GM12878 (cell line): ENCODE data around the gene LENG1. TPM values are rescaled to one million over a fixed set of nuclear protein-coding genes. Genes with fewer than 3 reads are reported as not detected.

Experiments
- ATAC-seq: fragments of 200-7000 bp; cut with Tn5 transposase; 3 replicates; pipeline ENCODE4 v1.9.1; 2020; ENCODE audit warnings: mild to moderate bottlenecking, moderate library complexity
- BruUV-seq: library from RNA; stranded (reverse); fragments of 400-500 nt; replicated peaks from 2 replicates; lab custom pipeline; 2021; lab: Mats Ljungman, UMichigan
- CTCF ChIA-PET: fragments of 300-600 bp; sonication (Branson Sonifier 250); formaldehyde crosslinking; extraction: SDS; loops from one replicate; lab custom pipeline; 2021; ENCODE audit warnings: inconsistent platforms; lab: Yijun Ruan, JAX
- POLR2A ChIA-PET: fragments of 350-600 bp; formaldehyde crosslinking; extraction: SDS; loops from one replicate; lab custom pipeline; 2021; ENCODE audit warnings: inconsistent platforms; lab: Charles Lee
- RAD21 ChIA-PET: fragments of 300-600 bp; sonication (Branson Sonifier 250); formaldehyde crosslinking; loops from one replicate; lab custom pipeline; 2023; ENCODE audit warnings: antibody characterized with exemption; ENCODE audit not compliant: unreplicated experiment; lab: Charles Lee
- SMC1A ChIA-PET: fragments of 300-600 bp; sonication (Branson Sonifier 250); formaldehyde crosslinking; loops from one replicate; lab custom pipeline; 2023; ENCODE audit not compliant: unreplicated experiment, uncharacterized antibody; lab: Charles Lee
- DNase-seq: peaks from one replicate; pipeline ENCODE4 v3.0.0-alpha.2; 2011; ENCODE audit warnings: low read depth, low spot score
- FAIRE-seq: peaks from 3 replicates; lab custom pipeline; 2011; peaks lifted over from hg19 to GRCh38; lab: Jason Lieb, UNC
- H2AFZ ChIP-seq: 2 replicates; pipeline ENCODE4 v1.6.0; 2011; ENCODE audit warnings: low read depth, low read length, control low read depth; ENCODE audit not compliant: control insufficient read depth
- H3K27ac ChIP-seq: 2 replicates; pipeline ENCODE4 v1.5.1; 2011; ENCODE audit warnings: control low read depth; ENCODE audit not compliant: control insufficient read depth, insufficient read depth
- H3K27me3 ChIP-seq, 2 experiments: replicated peaks in 1 of 2; 2 replicates each; pipeline versions ENCODE4 v1.6.0 to v1.6.1; 2011; ENCODE audit warnings: low read length in 1 of 2; ENCODE audit not compliant: control insufficient read depth in 2 of 2, insufficient read depth in 2 of 2
- H3K36me3 ChIP-seq, 2 experiments: 2 replicates each; pipeline ENCODE4 v1.5.1; 2011; ENCODE audit warnings: low read length in 1 of 2; ENCODE audit not compliant: control insufficient read depth in 2 of 2, insufficient read depth in 2 of 2
- H3K4me1 ChIP-seq: 2 replicates; pipeline ENCODE4 v1.6.1; 2011; ENCODE audit warnings: mild to moderate bottlenecking, low read length, moderate library complexity, mixed read lengths; ENCODE audit not compliant: control insufficient read depth, insufficient read depth
- H3K4me2 ChIP-seq: 2 replicates; pipeline ENCODE4 v1.6.0; 2011; ENCODE audit warnings: control low read depth; ENCODE audit not compliant: control insufficient read depth, insufficient read depth
- H3K4me3 ChIP-seq: fragments of 200-600 bp; sonication (generic); 2 replicates; pipeline ENCODE4 v1.5.1; 2016
- H3K79me2 ChIP-seq: 2 replicates; pipeline ENCODE4 v1.6.0; 2011; ENCODE audit warnings: low read length; ENCODE audit not compliant: control insufficient read depth, insufficient read depth
- H3K9ac ChIP-seq: 2 replicates; pipeline ENCODE4 v1.8.0; 2011; ENCODE audit warnings: low read length, control low read depth, mixed read lengths; ENCODE audit not compliant: control insufficient read depth, insufficient read depth
- H3K9me3 ChIP-seq: replicated peaks from 3 replicates; pipeline ENCODE4 v1.5.1; 2011; ENCODE audit warnings: mild to moderate bottlenecking, low read length; ENCODE audit not compliant: control insufficient read depth, insufficient read depth
- H4K20me1 ChIP-seq: 2 replicates; pipeline ENCODE4 v1.6.0; 2011; ENCODE audit not compliant: control insufficient read depth, insufficient read depth
- ASH2L ChIP-seq: fragments of 300-600, 200-600 bp; sonication (generic); IDR thresholded peaks from 2 replicates; pipeline ENCODE4 v1.6.1; 2017; ENCODE audit warnings: low read depth, mild to moderate bottlenecking, borderline replicate concordance
- BACH1 ChIP-seq: fragments of 450-650 bp; IDR thresholded peaks from 2 replicates; pipeline ENCODE4 v1.6.1; 2017; ENCODE audit warnings: mild to moderate bottlenecking, borderline replicate concordance
- DPF2 ChIP-seq: fragments of 450-650 bp; IDR thresholded peaks from 2 replicates; pipeline ENCODE4 v1.6.1; 2017; ENCODE audit warnings: mild to moderate bottlenecking
- E4F1 ChIP-seq: fragments of 450-650 bp; IDR thresholded peaks from 2 replicates; pipeline ENCODE4 v1.6.1; 2018; ENCODE audit warnings: borderline replicate concordance, mild to moderate bottlenecking; ENCODE audit not compliant: partially characterized antibody
- EGR1 ChIP-seq, 2 experiments: IDR thresholded peaks; 1 replicate in 1 of 2; 2 replicates in 1 of 2; pipeline ENCODE4 v1.6.1; 2011 to 2012; ENCODE audit warnings: low read depth in 2 of 2, low read length in 2 of 2, borderline replicate concordance in 1 of 2, mild to moderate bottlenecking in 1 of 2, moderate library complexity in 1 of 2
- GABPA ChIP-seq: IDR thresholded peaks from 2 replicates; pipeline ENCODE4 v1.6.1; 2014; ENCODE audit warnings: antibody characterized with exemption, low read depth, mild to moderate bottlenecking, inconsistent platforms
- JUNB ChIP-seq: IDR thresholded peaks from 2 replicates; pipeline ENCODE4 v1.6.1; 2016; ENCODE audit warnings: antibody characterized with exemption, mild to moderate bottlenecking
- MYC ChIP-seq: IDR thresholded peaks from 2 replicates; pipeline ENCODE4 v1.6.1; 2011; ENCODE audit warnings: mild to moderate bottlenecking, low read length, moderate library complexity, inconsistent platforms; ENCODE audit not compliant: insufficient read depth, insufficient replicate concordance, insufficient read length, severe bottlenecking
- NFIC ChIP-seq: IDR thresholded peaks from 2 replicates; pipeline ENCODE4 v1.6.1; 2012; ENCODE audit warnings: low read depth, mild to moderate bottlenecking, inconsistent platforms, low read length, moderate library complexity
- POLR2A ChIP-seq: IDR thresholded peaks from 2 replicates; pipeline ENCODE4 v1.6.1; 2011; ENCODE audit warnings: low read depth, mild to moderate bottlenecking, low read length
- POLR2AphosphoS5 ChIP-seq: IDR thresholded peaks from 2 replicates; pipeline ENCODE4 v1.6.1; 2011; ENCODE audit warnings: mild to moderate bottlenecking, low read length, inconsistent platforms
- POU2F2 ChIP-seq: IDR thresholded peaks from 3 replicates; pipeline ENCODE4 v1.6.1; 2011; ENCODE audit warnings: low read depth, mild to moderate bottlenecking, low read length, borderline replicate concordance
- RB1 ChIP-seq: fragments of 450-650 bp; formaldehyde crosslinking; IDR thresholded peaks from 2 replicates; pipeline ENCODE4 v1.6.1; 2017; ENCODE audit warnings: mild to moderate bottlenecking, borderline replicate concordance
- RBBP5 ChIP-seq: fragments of 200-600 bp; sonication (generic); conservative IDR thresholded peaks from 2 replicates; pipeline ENCODE4 v1.6.1; 2016
- RELA ChIP-seq: fragments of 450-650 bp; IDR thresholded peaks from 2 replicates; pipeline ENCODE4 v1.8.0; 2014; ENCODE audit warnings: borderline replicate concordance; ENCODE audit not compliant: partially characterized antibody
- WGBS: methylation state at CpG from one replicate; pipeline ENCODE4 v1.1.6; 2016; ENCODE audit warnings: low lambda C conversion rate; ENCODE audit not compliant: insufficient replicate concordance, insufficient coverage; ENCODE audit errors: missing lambda C conversion rate; 5-methylcytosine and 5-hydroxymethylcytosine counted together
- in situ Hi-C: fragments of 300-500 bp; cut with MboI; formaldehyde crosslinking; loops from 9 replicates; pipeline ENCODE4 v1.14.3; 2018; ENCODE audit warnings: mixed read lengths
- intact Hi-C: fragments of 100-400 bp; cut with micrococcal nuclease; formaldehyde crosslinking; loops from one replicate; pipeline ENCODE4 v1.14.2; 2022; ENCODE audit not compliant: unreplicated experiment
- polyA plus RNA-seq, 11 experiments: library from polyadenylated mRNA; depleted of rRNA in 4 of 11; unstranded in 6 of 11; stranded (reverse) in 5 of 11; fragments of >200 nt; fragmentation: Nextera tagmentation in 4 of 11; fragmentation: Illumina TruSeq in 1 of 11; extraction: Ambion mirVana in 4 of 11; extraction: Trizol in 1 of 11; gene quantifications; 1 replicate in 1 of 11; 2 replicates in 10 of 11; pipeline versions ENCODE4 v1.2.1 to v1.2.3, GENCODE V29; 2011 to 2016; ENCODE audit warnings: inconsistent platforms in 2 of 11, missing spikeins in 2 of 11, low read depth in 1 of 11
- total RNA-seq, 4 experiments: library from RNA; depleted of rRNA in 3 of 4; stranded (reverse); fragments of >200 nt in 3 of 4; fragmentation: Illumina TruSeq in 1 of 4; extraction: Trizol in 1 of 4; gene quantifications; 2 replicates each; pipeline versions ENCODE4 v1.2.1 to v1.2.3, GENCODE V29; 2013 to 2021

The LENG1 gene
- total and polyA plus RNA-seq, 10 of the 15 experiments (the other 5 are each of a cell fraction or from before 2014, with no cell fraction given), result 0.21 to 10.8 (median 5.8) TPM

DNA sequence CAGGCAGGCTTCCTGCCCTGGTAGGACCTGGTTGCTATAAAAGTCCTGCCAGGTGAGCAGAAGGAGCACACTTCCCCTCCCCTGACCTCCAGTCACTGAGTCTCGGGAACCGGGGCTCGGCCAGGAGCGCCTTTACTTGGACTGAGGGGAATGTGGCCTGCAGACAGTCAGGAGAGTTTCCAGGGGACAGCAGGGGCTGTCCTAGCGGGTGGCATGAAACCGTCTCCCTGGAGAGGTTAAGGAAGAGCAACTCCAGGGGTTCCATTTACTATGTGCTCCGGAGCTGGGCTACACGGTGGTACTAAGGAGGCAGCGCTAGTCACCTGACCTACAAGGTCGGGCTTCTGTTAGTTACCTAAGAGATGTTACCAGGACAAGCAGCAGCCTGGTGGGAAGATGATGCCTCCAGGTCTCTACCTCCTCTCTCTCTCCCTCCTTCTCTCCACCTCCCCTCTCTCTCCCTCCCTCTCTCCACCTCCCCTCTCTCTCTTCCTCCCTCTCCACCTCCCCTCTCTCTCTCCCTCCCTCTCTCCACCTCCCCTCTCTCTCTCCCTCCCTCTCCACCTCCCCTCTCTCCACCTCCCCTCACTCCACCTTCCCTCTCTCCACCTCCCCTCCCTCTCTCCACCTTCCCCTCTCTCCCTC, 26.1 kb downstream of the LENG1 start:
- Histone ChIP-seq H3K27ac (no peak overlapping the region), H3K79me2 (peaks cover 9% of the 10 kb centered on the region), H2AFZ (no peak overlapping the region), H3K36me3 (peaks cover 0 to 8% of the 10 kb centered on the region in 2 experiments; a peak in 3 of 4 replicates), H3K9ac (no peak overlapping the region), H3K4me2 (no peak overlapping the region), H4K20me1 (no peaks in the 10 kb centered on the region), H3K9me3 (peaks cover 2% of the 10 kb centered on the region; the same call in 2 of the 3 replicates), H3K4me3 (no peak overlapping the region), H3K27me3 (no peaks in the 10 kb centered on the region), H3K4me1 (peaks cover 8% of the 10 kb centered on the region)
- BruUV-seq, result no TSS peak
- ATAC-seq (no peak), DNase-seq (no peak), FAIRE-seq (no peak)
- ChIA-PET POLR2A (no interaction called here), SMC1A (no interaction called here), RAD21 (no interaction called here), CTCF (no interaction called here)
- intact Hi-C loops, result no loop called here
- in situ Hi-C loops, result loop anchor here (25.0 kb wide), 1 partner anchor 1529 kb away; the partner anchor contains the start of gene U2AF2
- TF ChIP-seq POLR2AphosphoS5, result peak; percentile 69
- TF ChIP-seq EGR1 (IDR thresholded peaks at IDR 0.05; ENCODE audit: borderline replicate concordance in 1 of 2, low read depth in 2 of 2, low read length in 2 of 2), result no peak
- no peak for TF ChIP-seq JUNB
- no peak for TF ChIP-seq RELA
- no peak for TF ChIP-seq RBBP5
- 89% methylated on average over 10 of the region's 10 CpGs for WGBS

GRCh38 chr19:54129617-54129996, 29.9 kb downstream of the LENG1 start:
- 98% methylated on average over 20 of the region's 20 CpGs for WGBS
- no peaks in the 10 kb centered on the region for H3K27me3 ChIP-seq
- in situ Hi-C loops, result loop anchor here (25.0 kb wide), 1 partner anchor 1533 kb away; the partner anchor contains the start of gene U2AF2
- no peak overlapping the region for H2AFZ ChIP-seq
- no peak overlapping the region for H3K4me3 ChIP-seq
- H3K4me2 ChIP-seq, result no peak overlapping the region
- no peak for FAIRE-seq
- no peak for ATAC-seq
- peaks cover 0 to 17% of the 10 kb centered on the region in 2 experiments; a peak in 3 of 4 replicates for H3K36me3 ChIP-seq
- intact Hi-C loops, result no loop called here
- H3K9ac ChIP-seq, result no peak overlapping the region
- no peaks in the 10 kb centered on the region for H4K20me1 ChIP-seq
- BruUV-seq, result no TSS peak
- no peaks in the 10 kb centered on the region for H3K4me1 ChIP-seq
- CTCF ChIA-PET, result no interaction called here
- POLR2A ChIA-PET, result no interaction called here
- RAD21 ChIA-PET, result no interaction called here
- DNase-seq, result no peak
- H3K9me3 ChIP-seq, result peaks cover 2% of the 10 kb centered on the region; the same call in 2 of the 3 replicates
- SMC1A ChIA-PET, result no interaction called here
- no peaks in the 10 kb centered on the region for H3K79me2 ChIP-seq
- no peak overlapping the region for H3K27ac ChIP-seq
- TF ChIP-seq POU2F2 (no peak), POLR2A (no peak), MYC (no peak), DPF2 (no peak), ASH2L (no peak), RB1 (no peak), BACH1 (no peak), POLR2AphosphoS5 (no peak), E4F1 (no peak), GABPA (no peak), NFIC (no peak)
